GM21619 (cell line): ENCODE measurements around the gene ATP2B1.
"Not testable (repeated sequence)": the region's sequence is repeated elsewhere in the genome, so short reads cannot be mapped to it uniquely, and the experiment has no call there.

Experiments used
- ATAC-seq: cut with Tn5 transposase; IDR thresholded peaks from one replicate; pipeline ENCODE4 v1.9.1; 2021; ENCODE audit not compliant: unreplicated experiment

ATP2B1 gene

DNA sequence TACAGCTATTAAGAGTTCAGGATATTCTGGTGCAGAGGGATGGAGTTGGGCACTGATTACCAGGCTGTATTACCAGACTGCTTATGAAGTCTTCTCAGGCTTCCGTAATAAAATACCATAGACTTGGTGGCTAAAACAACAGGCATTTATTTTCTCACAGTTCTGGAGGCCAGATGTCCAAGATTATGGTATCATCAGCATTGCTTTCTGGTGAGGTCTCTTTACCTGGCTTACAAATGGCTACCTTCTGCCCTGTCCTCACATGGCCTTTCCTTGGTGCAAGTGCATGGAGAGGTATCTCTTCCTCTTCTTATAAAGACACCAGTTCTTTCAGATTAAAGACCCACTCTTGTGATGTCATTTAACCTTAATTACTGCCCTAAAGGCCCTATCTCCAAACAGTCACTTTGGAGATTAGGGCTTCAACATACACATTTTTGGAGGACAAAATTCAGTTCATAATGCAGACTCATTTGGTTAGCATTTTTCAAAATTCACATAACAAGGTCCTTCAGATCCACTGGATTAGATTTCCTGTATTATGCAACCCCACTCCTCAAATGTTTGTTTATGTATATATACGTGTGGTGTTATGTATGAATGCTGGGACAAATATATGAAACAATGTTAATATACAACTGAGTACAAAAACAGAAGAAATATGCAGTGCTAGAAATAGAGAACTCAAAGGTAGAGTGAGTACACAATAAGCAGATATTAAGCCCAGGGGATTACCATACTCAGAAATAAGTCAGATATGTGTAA, 9.3 kb upstream of the ATP2B1 start:
- ATAC-seq, result no peak

- no peak for ATAC-seq
Observed at GRCh38 chr12:89712706-89713105, 4.1 kb upstream of the ATP2B1 start.

- no peak for ATAC-seq
Observed at GRCh38 chr12:89710873-89711750, 2.5 kb upstream of the ATP2B1 start.

DNA sequence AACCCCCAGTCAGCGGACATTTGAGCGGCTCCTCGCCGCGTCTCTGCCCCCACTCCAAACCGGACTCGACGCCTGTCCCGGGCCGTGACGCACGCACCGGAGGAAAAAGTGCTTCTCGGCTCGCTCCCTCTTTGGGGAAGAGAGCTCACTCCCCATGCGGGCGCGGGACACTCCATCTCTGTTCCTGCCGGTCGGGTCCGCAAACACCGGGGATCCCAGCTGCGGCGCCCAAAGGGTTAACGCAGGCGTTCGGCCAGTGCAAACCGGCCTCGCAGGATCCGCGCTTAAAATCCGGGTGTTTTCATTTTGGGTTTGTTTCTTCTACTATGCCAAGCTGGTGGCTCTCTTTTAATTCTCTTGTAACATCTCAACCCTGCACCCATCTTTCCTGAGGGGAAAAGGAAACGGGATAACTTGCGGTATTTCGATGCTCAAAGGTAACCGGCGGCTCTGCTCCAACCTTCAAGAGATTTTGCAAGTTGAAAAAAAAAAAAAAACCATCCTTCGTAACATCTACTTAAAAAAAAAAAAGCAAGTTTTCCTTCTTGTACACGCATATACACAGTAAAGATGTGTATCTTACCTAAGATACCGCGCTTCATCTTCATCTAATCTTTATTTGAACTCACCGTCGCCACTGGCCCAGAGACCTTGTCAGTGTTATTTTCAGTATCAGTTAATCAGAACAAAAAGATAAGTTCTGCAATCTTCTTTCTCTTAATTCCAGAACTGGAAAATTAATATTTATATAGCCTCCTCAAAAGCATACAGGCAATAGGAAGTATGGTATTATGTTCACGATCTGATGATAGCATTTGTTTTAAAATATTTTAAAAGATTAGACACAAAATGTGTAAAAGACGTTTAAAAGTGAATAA, 1.6 kb upstream of the ATP2B1 start:
- ATAC-seq, result peak; percentile 1

GRCh38 chr12:89709157-89709994, 738 bp upstream of the ATP2B1 start:
- ATAC-seq, result peak; percentile 65

DNA sequence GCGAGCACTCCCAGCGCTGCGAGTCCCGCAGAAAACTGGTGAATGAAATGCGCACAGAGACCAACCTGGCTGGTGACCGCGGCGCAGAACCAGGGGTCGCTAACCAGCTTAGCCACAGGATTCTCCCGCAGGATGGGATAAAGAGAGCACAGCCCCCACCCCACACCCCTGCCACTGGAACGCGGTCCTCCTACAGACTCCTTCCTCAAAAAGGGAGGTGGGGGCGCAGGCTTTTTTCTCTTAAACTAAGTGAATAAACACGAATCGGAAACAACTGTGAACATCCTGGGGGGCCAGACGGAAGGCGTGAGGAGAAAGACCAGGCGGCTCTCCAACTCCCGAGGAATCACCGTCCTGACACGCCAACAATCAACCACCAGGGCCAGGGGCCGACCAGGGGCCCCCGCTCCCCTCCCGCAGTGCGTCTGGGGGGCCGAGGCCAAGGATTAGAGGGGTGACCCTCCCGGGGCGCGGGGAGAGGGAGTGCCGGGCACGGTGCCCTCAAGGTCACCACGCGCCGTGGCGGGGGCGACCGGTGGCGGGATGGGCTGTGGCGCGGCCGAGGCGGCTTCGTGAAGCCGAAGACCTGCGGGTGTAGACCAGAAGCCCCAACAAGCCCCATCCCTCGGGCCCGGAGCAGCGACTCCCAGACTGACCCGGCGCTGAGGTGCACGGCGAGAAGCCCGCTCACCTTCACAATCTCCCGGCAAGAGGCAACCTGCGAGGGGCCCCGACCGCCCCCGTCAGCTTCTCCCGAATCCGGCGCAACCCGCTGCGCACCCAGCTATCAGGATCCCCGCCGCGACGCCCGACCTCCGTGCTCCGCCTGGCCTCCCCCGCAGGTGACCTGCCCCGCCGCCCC, 704 bp downstream of the ATP2B1 start:
- peak; percentile 1 for ATAC-seq

DNA sequence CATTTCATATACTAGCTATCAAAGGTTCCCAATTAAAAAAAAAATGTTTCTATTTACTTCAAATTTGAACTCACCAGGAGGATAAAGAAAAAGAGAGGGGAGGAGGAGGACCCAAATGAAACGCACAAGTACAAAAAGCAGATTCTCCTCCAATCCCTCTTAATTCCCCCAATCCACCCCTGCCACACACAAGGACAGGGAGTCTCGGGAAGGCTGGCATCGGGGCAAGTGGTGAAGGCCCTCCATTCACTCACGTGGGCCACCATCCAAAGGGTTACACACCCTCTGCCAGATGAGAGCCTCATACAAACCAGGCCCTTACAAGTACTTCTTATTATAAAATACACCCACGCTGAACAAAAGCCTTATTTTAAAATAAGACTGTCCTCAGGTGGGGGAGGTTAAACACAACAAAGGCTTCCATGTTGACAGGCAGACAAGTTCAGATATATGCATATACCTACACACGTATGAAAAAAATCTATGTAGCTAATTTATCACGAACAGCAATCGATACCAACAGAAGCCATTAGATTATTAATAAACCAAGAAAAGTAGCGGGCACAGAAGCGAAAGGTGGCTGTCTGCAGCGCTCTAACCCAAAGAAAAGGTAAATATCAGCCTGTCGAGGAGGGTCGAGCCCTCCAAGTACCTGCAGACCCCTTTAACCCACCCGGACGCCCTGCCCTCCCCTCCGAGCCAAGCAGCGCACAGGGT, 1.5 kb downstream of the ATP2B1 start:
- no peak for ATAC-seq

- no peak for ATAC-seq
Observed at GRCh38 chr12:89706551-89706950, 2.1 kb downstream of the ATP2B1 start.

DNA sequence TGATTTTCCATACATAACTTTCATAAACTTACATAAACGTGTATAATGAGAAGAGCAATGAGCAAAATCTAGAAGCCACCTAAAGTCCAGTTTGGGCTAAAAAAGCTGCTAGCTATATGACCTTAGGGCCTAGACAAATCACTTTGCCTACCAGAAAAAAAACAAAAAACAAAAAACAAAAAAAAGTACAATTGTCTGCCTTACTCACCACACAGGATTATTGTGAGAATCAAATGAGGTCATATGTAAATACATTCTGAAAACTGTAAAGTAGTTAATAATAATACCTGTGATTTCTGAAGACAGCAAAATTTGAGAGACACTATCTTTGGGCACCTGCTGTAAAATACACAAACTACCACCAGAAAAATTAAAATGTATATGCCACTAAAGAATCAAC, 4.2 kb downstream of the ATP2B1 start:
- ATAC-seq, result no peak

- ATAC-seq, result no peak
Observed at GRCh38 chr12:89703768-89704167, 4.9 kb downstream of the ATP2B1 start.

GRCh38 chr12:89702503-89702902, 6.1 kb downstream of the ATP2B1 start:
- ATAC-seq, result no peak

DNA sequence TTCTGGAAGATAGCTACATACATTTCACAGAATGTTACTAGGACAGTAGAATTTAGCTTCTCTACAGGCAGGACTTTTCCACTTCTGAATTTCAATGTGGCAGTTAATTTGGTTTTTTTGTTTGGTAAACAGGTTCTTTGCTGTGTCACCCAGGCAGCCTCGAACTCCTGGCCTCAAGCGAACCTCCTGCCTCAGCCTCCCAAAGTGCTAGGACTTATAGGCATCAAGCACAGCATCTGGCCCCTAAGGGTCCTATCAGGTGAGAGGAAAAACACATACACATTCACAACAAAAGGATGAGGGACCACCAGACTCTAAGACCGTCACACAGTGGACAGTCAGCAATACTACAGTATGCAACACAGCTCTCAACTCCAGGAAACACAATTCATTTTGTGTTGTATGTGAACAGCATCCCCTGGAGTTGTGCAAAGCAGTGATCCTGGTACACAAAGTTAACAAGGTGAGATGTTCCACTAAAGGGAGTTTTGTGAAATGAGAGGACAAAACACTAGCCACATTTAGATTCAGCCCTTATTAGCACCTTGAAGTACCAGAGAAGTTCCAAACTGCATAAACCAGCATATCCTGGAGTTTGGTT, 6.9 kb downstream of the ATP2B1 start:
- ATAC-seq, result no peak

GRCh38 chr12:89700191-89700810, 8.3 kb downstream of the ATP2B1 start:
- ATAC-seq, result no peak

DNA sequence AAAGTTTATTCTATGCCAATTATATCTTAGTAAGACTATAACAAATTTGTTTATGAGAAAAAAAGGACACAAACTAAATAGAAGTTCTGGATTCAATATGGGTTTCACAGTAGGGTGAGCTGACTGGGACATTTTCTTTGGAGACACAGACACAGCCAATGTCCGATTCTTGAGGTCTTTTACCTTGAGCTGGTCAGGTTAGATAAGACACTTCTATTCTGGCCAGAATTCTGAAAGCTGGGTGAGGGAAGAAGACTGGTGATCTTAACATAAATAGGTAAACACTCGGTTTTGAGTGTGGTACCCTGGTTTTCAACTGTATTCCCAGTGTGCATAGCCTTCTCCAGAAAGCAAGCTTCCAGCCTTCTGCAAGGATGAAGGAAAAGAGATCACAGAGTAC, 10.0 kb downstream of the ATP2B1 start:
- no peak for ATAC-seq

DNA sequence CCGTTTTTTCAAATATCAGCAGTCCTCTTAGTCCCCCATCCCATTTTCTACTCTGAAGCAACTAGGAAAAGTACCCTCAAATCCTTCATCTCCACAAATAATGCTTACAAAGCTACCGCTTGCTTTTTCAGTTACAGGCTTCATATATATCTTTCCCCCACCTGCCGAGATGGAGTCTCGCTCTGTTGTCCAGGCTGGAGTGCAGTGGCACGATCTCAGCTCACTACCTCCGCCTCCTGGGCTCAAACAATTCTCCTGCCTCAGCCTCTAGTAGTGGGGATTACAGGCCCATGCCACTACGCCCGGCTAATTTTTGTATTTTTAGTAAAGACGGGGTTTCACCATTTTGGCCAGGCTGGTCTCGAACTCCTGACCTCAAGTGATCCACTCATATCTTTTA, 10.9 kb downstream of the ATP2B1 start:
- ATAC-seq, result not testable (repeated sequence)

DNA sequence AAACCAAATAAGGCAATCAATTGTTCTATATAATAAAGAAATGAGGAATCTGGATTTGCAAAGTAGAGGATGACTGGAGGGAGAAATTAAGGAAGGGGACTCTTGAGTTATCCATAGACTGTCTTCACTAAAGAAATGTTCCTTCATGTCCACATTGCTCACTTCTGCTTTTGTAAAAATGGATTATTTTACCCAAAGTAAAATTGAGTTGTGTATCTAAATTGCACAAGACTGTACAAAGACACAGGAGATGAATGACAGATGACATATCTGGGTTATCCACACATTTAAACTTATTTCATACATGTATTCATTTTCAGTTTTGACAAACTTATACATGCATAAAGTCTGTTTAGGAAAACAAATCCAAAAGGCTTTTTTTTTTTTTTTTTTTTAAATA, 11.3 kb downstream of the ATP2B1 start:
- ATAC-seq, result no peak

GRCh38 chr12:89695830-89696229, 12.8 kb downstream of the ATP2B1 start:
- ATAC-seq, result peak; percentile 59

- no peak for ATAC-seq
Observed at GRCh38 chr12:89695100-89695499, 13.5 kb downstream of the ATP2B1 start.
